Cardiac fibroblast (primary cell): ENCODE data around the gene SLC1A1.

Experiments
- DNase-seq, 2 donors: peaks; one replicate each; pipeline versions ENCODE4 v3.0.0 to v3.0.0-alpha.2; 2010; ENCODE audit warnings: low read depth in 2 of 2
- H3K4me3 ChIP-seq, 2 donors: replicated peaks in 1 of 2; 1 replicate in 1 of 2; 2 replicates in 1 of 2; pipeline ENCODE4 v1.5.1; 2011; ENCODE audit warnings: low read depth in 2 of 2, low read length in 2 of 2, mild to moderate bottlenecking in 2 of 2, moderate library complexity in 1 of 2
- CTCF ChIP-seq: IDR thresholded peaks from one replicate; pipeline ENCODE4 v1.5.1; 2011; ENCODE audit warnings: low read depth, mild to moderate bottlenecking, low read length, inconsistent platforms

The SLC1A1 gene

GRCh38 chr9:4573176-4573575 is 82.9 kb downstream of the SLC1A1 start:
- DNase-seq = no peak
- H3K4me3 ChIP-seq = no peak overlapping the region
- TF ChIP-seq CTCF = no peak

GRCh38 chr9:4573634-4574389 is 83.5 kb downstream of the SLC1A1 start:
- no peak overlapping the region for H3K4me3 ChIP-seq
- no peak for DNase-seq
- TF ChIP-seq CTCF = no peak

- no peak overlapping the region for H3K4me3 ChIP-seq
- DNase-seq = no peak
- TF ChIP-seq CTCF = no peak
Observed at GRCh38 chr9:4574657-4575243, 84.5 kb downstream of the SLC1A1 start.

- no peak overlapping the region for H3K4me3 ChIP-seq
- no peak for DNase-seq
- TF ChIP-seq CTCF = no peak
Observed at GRCh38 chr9:4575997-4576396, 85.7 kb downstream of the SLC1A1 start.

- no peak overlapping the region for H3K4me3 ChIP-seq
- DNase-seq = no peak
- no peak for TF ChIP-seq CTCF
Observed at GRCh38 chr9:4576448-4576847, 86.2 kb downstream of the SLC1A1 start.

GRCh38 chr9:4579001-4579400 is 88.7 kb downstream of the SLC1A1 start:
- H3K4me3 ChIP-seq = no peak overlapping the region
- DNase-seq = peak in 1 of 2 donors; percentile 20
- TF ChIP-seq CTCF = no peak
